GM06990 (cell line): Measurements from ENCODE around the gene ANAPC2.

ENCODE experiments used
- DNase-seq: peaks from one replicate; pipeline ENCODE4 v3.0.0-alpha.2; 2011; ENCODE audit not compliant: insufficient read length; ENCODE audit errors: extremely low read depth
- H3K27me3 ChIP-seq: replicated peaks from 2 replicates; pipeline ENCODE4 v1.6.0; 2011; ENCODE audit warnings: low read length; ENCODE audit not compliant: control insufficient read depth, insufficient read depth
- H3K36me3 ChIP-seq: 2 replicates; pipeline ENCODE4 v1.5.1; 2011; ENCODE audit warnings: low read length; ENCODE audit not compliant: control insufficient read depth, insufficient read depth
- H3K4me3 ChIP-seq: replicated peaks from 2 replicates; pipeline ENCODE4 v1.5.1; 2011; ENCODE audit warnings: low read depth, mild to moderate bottlenecking, control low read depth, low read length
- TF ChIP-seq, protein P1 (sequence below): IDR thresholded peaks from 2 replicates; pipeline ENCODE4 v1.5.1; 2011; ENCODE audit warnings: low read length, control low read depth, mild to moderate bottlenecking, inconsistent platforms; ENCODE audit not compliant: insufficient read depth, poor library complexity, severe bottlenecking

The ANAPC2 gene

DNA sequence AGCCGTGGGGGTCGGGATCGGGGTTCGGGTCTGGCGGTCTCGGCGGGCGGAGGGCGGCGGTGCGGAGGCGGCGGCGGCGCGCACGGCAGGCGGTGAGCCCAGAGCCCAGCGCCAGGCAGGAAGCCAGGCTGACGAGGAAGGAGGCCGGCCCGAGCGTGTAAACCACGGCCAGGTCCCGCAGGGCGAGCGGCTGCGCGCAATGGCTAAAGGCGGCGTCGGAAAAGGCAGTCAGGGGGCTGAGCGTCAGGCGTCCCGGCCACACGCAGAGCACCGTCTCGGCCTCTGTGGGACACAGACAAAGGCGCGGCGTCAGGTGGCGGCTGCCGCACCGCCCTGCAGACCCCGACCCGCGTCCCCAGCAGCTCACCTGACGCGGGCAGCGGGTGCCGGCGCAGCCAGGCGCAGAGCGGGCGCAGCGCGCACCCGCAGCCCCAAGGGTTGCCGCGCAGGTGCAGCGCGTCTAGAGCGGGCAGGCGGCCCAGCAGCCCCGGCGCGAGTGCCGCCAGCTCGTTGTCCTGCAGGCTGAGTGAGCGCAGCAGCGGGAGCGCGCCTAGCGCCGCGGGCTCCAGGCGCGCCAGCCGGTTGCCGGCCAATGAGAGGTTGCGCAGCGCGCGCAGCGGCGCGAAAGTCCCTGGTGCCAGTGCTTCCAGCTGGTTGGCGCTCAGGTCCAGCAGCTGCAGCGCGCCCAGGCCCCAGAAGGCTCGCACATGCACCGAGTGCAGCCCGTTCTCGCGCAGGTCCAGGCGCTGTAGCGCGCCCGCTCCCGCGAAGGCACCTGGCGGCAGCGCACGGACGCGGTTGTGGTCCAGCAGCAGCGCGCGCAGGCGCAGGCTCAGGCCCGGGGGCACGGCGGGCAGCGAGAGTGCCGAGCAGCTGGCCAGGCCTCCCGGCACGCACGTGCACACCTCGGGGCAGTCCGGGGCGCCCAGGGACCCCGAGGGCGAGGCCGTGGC lies 19.2 kb downstream of the ANAPC2 start:
- H3K27me3 ChIP-seq: no peaks in the 10 kb centered on the region; the same call in 1 of the 2 replicates
- no peaks in the 10 kb centered on the region for H3K36me3 ChIP-seq
- TF ChIP-seq, protein P1, sequence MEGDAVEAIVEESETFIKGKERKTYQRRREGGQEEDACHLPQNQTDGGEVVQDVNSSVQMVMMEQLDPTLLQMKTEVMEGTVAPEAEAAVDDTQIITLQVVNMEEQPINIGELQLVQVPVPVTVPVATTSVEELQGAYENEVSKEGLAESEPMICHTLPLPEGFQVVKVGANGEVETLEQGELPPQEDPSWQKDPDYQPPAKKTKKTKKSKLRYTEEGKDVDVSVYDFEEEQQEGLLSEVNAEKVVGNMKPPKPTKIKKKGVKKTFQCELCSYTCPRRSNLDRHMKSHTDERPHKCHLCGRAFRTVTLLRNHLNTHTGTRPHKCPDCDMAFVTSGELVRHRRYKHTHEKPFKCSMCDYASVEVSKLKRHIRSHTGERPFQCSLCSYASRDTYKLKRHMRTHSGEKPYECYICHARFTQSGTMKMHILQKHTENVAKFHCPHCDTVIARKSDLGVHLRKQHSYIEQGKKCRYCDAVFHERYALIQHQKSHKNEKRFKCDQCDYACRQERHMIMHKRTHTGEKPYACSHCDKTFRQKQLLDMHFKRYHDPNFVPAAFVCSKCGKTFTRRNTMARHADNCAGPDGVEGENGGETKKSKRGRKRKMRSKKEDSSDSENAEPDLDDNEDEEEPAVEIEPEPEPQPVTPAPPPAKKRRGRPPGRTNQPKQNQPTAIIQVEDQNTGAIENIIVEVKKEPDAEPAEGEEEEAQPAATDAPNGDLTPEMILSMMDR: no peak
- peak overlapping the region; percentile 58 for H3K4me3 ChIP-seq
- DNase-seq: peak; percentile 82

GRCh38 chr9:137168573-137168903 lies 19.8 kb downstream of the ANAPC2 start:
- Histone ChIP-seq H3K4me3 (peak overlapping the region; percentile 58), H3K27me3 (no peaks in the 10 kb centered on the region; the same call in 1 of the 2 replicates), H3K36me3 (no peaks in the 10 kb centered on the region)
- no peak for DNase-seq
- TF ChIP-seq, protein P1: no peak

- DNase-seq: no peak
- Histone ChIP-seq H3K36me3 (no peaks in the 10 kb centered on the region), H3K27me3 (no peaks in the 10 kb centered on the region; the same call in 1 of the 2 replicates), H3K4me3 (peak overlapping the region; percentile 43)
- TF ChIP-seq, protein P1: no peak
Observed at GRCh38 chr9:137167747-137168572, 20.4 kb downstream of the ANAPC2 start.

- Histone ChIP-seq H3K27me3 (no peaks in the 10 kb centered on the region; the same call in 1 of the 2 replicates), H3K36me3 (no peaks in the 10 kb centered on the region), H3K4me3 (no peak overlapping the region)
- DNase-seq: no peak
- TF ChIP-seq, protein P1: no peak
Observed at GRCh38 chr9:137167277-137167746, 21.0 kb downstream of the ANAPC2 start.

DNA sequence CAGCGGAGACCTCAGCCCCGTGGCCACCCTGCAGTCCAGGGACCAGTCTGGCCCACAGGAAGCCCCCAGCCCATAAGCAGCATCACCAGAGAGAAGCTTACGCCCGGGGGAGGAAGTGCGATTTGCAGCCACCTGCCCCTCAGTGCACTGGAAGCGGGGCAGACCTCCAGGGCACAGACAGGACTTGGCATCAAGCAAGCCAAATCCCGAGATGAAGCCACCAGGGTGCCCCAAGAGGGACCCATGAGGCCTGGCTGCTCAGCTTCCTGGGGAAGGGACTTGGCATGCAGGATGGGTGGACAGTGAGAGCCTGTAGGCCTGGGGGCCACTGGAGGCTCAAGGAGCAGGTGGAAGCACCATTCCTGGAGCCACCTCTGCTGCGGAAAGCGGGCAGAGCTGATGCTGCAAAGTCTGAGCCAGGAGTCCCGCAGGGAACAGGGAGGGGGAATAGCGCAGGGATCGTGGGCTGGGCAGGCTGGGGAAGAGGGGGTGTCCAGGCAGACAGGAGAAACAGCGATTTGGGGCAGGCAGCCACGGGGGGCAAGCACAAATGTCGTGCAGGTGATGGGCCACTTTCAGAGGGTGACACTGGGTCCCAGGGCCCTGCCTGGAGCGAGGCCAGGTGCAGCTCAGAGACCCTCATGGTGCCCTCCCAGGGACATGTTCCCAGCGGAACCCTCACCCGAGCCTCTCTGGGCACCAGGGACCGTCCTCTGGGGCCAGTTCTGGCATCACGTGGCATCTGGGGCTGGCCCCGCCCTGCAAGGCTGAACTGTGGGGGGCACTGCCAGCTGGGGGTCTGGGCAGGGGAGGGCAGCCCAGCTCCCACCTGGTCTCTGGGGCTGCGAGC lies 21.8 kb downstream of the ANAPC2 start:
- no peak for DNase-seq
- no peaks in the 10 kb centered on the region for H3K36me3 ChIP-seq
- no peaks in the 10 kb centered on the region; the same call in 1 of the 2 replicates for H3K27me3 ChIP-seq
- no peak overlapping the region for H3K4me3 ChIP-seq
- TF ChIP-seq, protein P1: no peak
